Measurements from ENCODE around the gene MBP.

Gene MBP

DNA sequence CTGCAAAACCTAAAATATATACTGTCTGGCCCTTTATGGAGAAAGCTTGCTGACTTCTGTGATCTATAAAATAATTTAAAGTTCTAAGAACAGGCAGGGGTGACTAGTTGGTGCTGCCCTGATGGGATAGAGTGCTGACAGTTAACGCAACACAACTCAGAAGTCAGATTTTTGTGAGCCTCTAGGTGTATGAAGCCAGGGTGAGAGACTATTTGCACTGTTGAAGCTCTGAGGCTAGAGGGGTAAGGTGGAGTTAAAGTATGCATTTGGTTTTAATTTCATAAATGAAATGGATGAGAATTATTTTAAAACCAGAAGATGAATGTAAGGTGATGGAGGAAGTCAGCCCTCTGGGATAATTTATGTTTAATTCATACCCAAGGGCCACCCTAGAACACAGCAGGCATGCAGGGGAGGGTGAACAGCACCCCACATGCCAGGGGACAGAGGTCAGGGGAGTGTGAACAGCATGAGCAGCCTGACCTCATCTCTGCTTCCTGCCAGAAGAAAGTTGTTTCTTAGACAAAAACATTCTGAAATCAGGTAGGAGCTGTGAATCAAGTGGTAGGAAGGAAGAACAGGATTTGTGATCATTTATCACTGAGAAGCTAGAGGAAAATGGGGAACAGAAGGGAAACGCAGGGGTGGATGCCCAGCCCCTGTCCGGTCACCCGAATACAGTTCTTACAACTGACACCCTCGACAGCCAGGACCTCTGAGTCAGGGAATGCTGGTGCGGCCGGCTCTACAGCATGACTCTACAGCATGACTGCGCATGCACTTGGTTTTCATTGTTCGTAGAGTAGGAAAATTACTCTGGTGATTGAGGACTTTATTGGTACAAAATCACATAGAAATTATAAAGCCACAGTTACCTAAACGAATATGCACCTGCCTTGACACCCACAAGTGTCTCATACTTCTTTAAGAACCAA lies 93.1 kb downstream of the MBP start:
- no peak for ATAC-seq
- TF ChIP-seq GLIS3 (CRISPR knock-in tag; IDR thresholded peaks at IDR 0.05), result no peak
- no peak for TF ChIP-seq CSDC2 (CRISPR knock-in tag; IDR thresholded peaks at IDR 0.05)
- TF ChIP-seq SNAI2 (CRISPR knock-in tag; IDR thresholded peaks at IDR 0.05), result no peak
- TF ChIP-seq ARNTL (CRISPR knock-in tag; IDR thresholded peaks at IDR 0.05; ENCODE audit: borderline replicate concordance, low read depth), result no peak
- TF ChIP-seq, protein P1, sequence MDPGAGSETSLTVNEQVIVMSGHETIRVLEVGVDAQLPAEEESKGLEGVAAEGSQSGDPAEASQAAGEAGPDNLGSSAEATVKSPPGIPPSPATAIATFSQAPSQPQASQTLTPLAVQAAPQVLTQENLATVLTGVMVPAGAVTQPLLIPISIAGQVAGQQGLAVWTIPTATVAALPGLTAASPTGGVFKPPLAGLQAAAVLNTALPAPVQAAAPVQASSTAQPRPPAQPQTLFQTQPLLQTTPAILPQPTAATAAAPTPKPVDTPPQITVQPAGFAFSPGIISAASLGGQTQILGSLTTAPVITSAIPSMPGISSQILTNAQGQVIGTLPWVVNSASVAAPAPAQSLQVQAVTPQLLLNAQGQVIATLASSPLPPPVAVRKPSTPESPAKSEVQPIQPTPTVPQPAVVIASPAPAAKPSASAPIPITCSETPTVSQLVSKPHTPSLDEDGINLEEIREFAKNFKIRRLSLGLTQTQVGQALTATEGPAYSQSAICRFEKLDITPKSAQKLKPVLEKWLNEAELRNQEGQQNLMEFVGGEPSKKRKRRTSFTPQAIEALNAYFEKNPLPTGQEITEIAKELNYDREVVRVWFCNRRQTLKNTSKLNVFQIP (CRISPR knock-in tag; IDR thresholded peaks at IDR 0.05; ENCODE audit: borderline replicate concordance, low read depth), result no peak
- TF ChIP-seq ZC3H10 (CRISPR knock-in tag; IDR thresholded peaks at IDR 0.05), result no peak
- TF ChIP-seq ZFP3 (CRISPR knock-in tag; IDR thresholded peaks at IDR 0.05), result no peak
- no peak for TF ChIP-seq ZFP30 (CRISPR knock-in tag; IDR thresholded peaks at IDR 0.05)
- TF ChIP-seq TOX (CRISPR knock-in tag; IDR thresholded peaks at IDR 0.05; ENCODE audit: borderline replicate concordance), result no peak

DNA sequence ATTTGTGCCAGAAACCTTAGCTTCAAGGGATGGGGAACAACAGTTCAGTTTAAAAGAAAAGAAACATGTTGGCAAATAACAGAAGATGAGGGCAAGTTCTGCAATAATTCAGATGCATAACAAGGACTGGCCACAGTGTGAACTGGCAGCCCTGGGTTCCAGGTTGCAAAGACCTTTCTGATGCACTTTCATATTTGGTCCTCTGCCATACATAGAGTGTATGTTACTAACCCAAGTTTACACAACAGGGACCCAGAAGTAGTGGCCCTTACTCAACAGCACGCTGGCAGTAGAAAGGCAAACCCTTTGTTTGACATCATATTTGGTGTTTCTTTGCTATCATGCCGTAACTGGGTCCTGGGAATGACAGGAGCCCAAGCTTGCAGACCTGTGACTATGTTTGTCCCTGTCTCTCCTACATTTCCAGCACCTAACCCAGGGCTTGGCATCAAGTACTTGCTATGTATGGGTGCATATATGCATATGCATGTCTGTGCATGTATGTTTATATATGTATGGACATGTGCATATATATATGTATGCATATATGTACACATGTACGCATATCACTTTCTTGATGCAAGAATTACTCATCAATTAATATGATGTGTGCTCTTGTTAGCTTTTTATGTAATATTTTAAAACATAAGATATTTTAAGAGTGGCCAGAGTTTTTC lies 94.3 kb downstream of the MBP start:
- TF ChIP-seq ZNF70 (CRISPR knock-in tag; IDR thresholded peaks at IDR 0.05) (no peak), ARNTL (CRISPR knock-in tag; IDR thresholded peaks at IDR 0.05; ENCODE audit: borderline replicate concordance, low read depth) (no peak), ZFP3 (CRISPR knock-in tag; IDR thresholded peaks at IDR 0.05) (no peak), RARB (CRISPR knock-in tag; IDR thresholded peaks at IDR 0.05) (no peak), ZNF565 (CRISPR knock-in tag; conservative IDR thresholded peaks at IDR 0.05; ENCODE audit: low read depth) (no peak), ISL1 (CRISPR knock-in tag; IDR thresholded peaks at IDR 0.05) (no peak), GLIS3 (CRISPR knock-in tag; IDR thresholded peaks at IDR 0.05) (no peak), PATZ1 (CRISPR knock-in tag; IDR thresholded peaks at IDR 0.05; ENCODE audit: borderline replicate concordance) (no peak), ZFP30 (CRISPR knock-in tag; IDR thresholded peaks at IDR 0.05) (no peak), TOX (CRISPR knock-in tag; IDR thresholded peaks at IDR 0.05; ENCODE audit: borderline replicate concordance) (no peak)
- TF ChIP-seq, protein P2, sequence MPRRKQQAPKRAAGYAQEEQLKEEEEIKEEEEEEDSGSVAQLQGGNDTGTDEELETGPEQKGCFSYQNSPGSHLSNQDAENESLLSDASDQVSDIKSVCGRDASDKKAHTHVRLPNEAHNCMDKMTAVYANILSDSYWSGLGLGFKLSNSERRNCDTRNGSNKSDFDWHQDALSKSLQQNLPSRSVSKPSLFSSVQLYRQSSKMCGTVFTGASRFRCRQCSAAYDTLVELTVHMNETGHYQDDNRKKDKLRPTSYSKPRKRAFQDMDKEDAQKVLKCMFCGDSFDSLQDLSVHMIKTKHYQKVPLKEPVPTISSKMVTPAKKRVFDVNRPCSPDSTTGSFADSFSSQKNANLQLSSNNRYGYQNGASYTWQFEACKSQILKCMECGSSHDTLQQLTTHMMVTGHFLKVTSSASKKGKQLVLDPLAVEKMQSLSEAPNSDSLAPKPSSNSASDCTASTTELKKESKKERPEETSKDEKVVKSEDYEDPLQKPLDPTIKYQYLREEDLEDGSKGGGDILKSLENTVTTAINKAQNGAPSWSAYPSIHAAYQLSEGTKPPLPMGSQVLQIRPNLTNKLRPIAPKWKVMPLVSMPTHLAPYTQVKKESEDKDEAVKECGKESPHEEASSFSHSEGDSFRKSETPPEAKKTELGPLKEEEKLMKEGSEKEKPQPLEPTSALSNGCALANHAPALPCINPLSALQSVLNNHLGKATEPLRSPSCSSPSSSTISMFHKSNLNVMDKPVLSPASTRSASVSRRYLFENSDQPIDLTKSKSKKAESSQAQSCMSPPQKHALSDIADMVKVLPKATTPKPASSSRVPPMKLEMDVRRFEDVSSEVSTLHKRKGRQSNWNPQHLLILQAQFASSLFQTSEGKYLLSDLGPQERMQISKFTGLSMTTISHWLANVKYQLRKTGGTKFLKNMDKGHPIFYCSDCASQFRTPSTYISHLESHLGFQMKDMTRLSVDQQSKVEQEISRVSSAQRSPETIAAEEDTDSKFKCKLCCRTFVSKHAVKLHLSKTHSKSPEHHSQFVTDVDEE (CRISPR knock-in tag; IDR thresholded peaks at IDR 0.05), result no peak
- TF ChIP-seq, protein P1 (CRISPR knock-in tag; IDR thresholded peaks at IDR 0.05; ENCODE audit: borderline replicate concordance, low read depth), result no peak
- ATAC-seq, result no peak

DNA sequence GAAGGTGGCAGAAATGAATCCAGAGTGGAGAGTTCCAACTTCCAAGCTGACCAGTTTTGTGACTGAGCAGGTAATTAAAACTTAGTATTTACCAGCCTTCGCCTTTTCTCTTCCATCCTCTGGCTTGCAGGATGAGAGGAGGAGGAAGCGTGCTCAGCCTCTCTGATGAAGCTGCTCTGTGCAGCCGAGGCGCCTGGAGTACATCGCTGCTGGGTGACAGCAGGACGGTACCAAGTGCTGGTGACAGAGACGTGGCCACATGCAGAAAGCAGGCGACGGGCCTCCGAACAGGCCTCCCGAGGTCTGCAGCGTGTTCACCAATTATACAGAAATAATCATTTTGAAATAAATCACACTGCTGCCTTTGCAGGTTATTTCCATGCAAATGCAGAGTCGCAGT lies 95.0 kb downstream of the MBP start:
- ATAC-seq, result no peak
- no peak for TF ChIP-seq CSRNP3 (CRISPR knock-in tag; IDR thresholded peaks at IDR 0.05)
- TF ChIP-seq PATZ1 (CRISPR knock-in tag; IDR thresholded peaks at IDR 0.05; ENCODE audit: borderline replicate concordance), result no peak
- TF ChIP-seq ZNF565 (CRISPR knock-in tag; conservative IDR thresholded peaks at IDR 0.05; ENCODE audit: low read depth), result no peak
- TF ChIP-seq TOX (CRISPR knock-in tag; IDR thresholded peaks at IDR 0.05; ENCODE audit: borderline replicate concordance), result no peak
- no peak for TF ChIP-seq PPARA (CRISPR knock-in tag; IDR thresholded peaks at IDR 0.05; ENCODE audit: borderline replicate concordance)
- no peak for TF ChIP-seq BACH2 (CRISPR knock-in tag; IDR thresholded peaks at IDR 0.05; ENCODE audit: borderline replicate concordance)
- TF ChIP-seq, protein P2 (CRISPR knock-in tag; IDR thresholded peaks at IDR 0.05), result no peak
- no peak for TF ChIP-seq ARNTL (CRISPR knock-in tag; IDR thresholded peaks at IDR 0.05; ENCODE audit: borderline replicate concordance, low read depth)
- TF ChIP-seq SNAI2 (CRISPR knock-in tag; IDR thresholded peaks at IDR 0.05), result no peak

All from SK-N-SH treated with all-trans-retinoic acid at 6 μM for 48 hours (cell line).